Stimulated activated CD4-positive, alpha-beta T cell treated with anti-CD3 and anti-CD28 coated beads, TNF-alpha, amount 100 ng/mL, for 4 hours (primary cell): Measurements from ENCODE around the gene PMPCB.

Source experiments
- DNase-seq, 3 experiments: peaks; one replicate each; pipeline ENCODE4 v3.0.0-alpha.2; 2020; ENCODE audit warnings: low read depth in 3 of 3

Gene PMPCB

GRCh38 chr7:103325744-103326143 is 28.5 kb downstream of the PMPCB start:
- no peak for DNase-seq

DNA sequence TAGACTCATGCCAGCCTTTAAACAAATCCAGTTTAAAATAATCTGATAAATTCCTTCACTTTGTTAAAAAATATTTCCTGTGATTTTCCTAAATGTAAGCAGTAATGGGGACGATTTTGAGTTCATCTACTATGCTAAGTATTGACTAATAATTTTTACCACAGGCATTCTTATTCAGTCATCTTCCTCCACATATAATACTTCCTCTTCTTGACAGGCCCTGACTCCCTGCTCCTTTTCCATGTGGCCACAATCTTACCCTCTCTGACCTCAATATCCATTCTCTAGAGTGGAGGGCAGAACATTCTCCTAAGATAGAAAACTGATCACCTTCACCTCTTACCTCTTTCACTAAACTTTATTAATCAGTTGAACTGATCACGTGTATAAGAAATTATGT is 39.5 kb downstream of the PMPCB start:
- no peak for DNase-seq

DNA sequence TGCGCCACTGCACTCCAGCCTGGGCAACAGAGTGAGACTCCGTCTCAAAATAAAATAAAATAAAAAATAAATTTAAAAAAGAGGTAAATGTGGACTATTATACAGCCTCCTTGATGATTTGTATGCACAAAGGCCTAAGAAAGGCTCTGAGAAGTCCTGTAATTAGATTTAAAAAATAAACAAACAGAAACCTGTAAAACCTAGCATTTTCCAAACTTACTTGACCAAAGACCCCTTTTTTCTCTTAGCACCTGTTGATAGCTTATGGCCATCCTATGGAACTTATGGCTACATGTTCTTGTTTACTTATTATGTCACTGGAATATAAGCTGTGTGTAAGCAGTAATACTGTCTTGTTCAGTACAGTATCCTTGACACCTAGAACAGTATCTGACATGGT is 41.6 kb downstream of the PMPCB start:
- no peak for DNase-seq

- DNase-seq, result no peak
Measured at GRCh38 chr7:103341466-103341865, 44.2 kb downstream of the PMPCB start.

GRCh38 chr7:103343332-103343731 is 46.1 kb downstream of the PMPCB start:
- no peak for DNase-seq

GRCh38 chr7:103343758-103344452 is 46.7 kb downstream of the PMPCB start:
- peak; percentile 9 to 16 (median 15) for DNase-seq

DNA sequence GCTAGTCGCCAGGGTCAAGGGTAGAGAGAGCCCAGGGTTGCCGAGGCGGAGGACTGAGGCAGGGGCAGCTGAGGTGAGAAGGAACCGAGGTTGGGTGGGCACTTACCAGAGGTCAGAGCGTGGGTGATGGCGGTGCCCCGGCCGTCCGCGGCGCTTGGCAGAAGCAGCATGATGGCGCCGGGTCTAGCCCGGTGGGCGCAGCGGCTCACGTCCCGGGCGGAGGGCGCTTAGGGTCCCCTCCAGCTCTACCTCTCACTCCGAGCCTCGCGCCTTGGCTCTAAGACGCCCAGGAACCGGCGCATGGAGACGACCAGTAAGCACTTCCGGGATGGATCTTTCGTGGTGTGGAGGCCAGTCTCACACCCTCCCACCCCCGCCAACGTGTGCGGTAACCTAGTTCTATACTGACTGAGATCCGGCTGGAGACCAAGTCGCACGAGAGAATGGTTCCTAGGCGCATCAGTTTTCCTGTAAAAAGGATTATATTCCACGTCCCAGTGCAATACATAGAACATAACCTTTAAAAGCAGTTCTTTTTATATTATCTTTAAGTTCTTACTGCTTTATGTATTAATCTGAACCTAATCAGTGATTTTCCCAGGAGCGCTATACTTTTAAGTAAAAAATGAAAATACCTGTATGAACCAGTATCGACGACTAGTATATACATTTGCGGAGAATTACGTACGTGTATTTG is 47.4 kb downstream of the PMPCB start, which contains the start of gene DNAJC2:
Gene DNAJC2, minus strand, starts transcription at position 315 of the 697 bp plus-strand sequence. Its CDS starts 145 bp downstream, at position 170.
- DNase-seq, result peak; percentile 64 to 78 (median 75)

- DNase-seq, result no peak
Measured at GRCh38 chr7:103346396-103346795, 49.2 kb downstream of the PMPCB start.

DNA sequence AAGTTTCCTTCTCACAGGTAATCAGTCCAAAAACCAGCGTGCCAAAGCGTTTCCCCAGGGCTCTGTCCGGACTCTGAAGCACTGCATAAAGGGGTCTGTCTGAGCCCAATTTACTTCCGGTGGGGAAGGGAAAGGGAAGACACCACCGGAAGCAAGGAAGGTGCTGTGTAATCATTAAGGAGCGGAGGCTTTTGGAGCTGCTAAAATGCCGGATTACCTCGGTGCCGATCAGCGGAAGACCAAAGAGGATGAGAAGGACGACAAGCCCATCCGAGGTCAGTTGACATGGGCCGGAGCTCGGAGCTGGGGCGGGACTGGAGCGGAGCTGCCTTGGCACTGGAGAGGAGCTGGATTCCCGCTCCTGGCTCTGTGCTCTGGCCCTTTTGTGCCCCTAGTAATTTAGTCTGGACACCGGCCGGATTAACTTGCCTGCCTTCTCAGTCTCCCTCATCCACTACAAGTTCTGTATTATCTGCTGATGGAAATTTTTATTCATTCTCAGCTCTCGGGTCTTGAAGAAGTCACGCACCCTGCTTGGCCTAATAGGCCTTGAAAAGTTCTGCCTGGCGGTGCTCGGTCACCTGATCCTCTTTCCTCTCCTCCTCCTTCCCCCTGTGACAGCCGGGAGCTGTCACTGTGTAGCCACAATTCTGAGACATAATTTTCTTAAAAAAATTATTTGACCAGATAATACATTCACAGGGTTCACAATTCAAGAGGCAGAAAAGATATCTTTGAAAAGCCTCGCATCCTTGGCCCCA is 50.5 kb downstream of the PMPCB start, which contains the start of gene PSMC2:
Gene PSMC2, plus strand, starts transcription at position 137 of the 761 bp plus-strand sequence. Its CDS starts 69 bp downstream, at position 206.
- DNase-seq, result peak; percentile 48 to 66 (median 64)

DNA sequence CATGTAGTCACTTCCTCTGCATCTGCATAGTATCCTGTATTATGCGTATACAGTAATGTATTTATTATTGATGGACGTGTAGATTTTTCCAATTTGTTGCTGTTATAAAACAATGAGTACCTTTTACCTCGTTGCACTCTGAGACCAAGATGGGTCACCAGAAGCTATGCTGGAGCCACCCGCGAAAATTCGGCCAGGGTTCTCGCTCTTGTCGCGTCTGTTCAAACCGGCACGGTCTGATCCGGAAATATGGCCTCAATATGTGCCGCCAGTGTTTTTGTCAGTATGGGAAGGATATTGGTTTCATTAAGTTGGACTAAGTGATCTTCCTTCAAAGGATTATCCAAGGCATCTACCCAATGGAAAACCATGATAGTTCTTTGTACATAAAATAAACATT is 51.2 kb downstream of the PMPCB start:
- DNase-seq, result no peak

DNA sequence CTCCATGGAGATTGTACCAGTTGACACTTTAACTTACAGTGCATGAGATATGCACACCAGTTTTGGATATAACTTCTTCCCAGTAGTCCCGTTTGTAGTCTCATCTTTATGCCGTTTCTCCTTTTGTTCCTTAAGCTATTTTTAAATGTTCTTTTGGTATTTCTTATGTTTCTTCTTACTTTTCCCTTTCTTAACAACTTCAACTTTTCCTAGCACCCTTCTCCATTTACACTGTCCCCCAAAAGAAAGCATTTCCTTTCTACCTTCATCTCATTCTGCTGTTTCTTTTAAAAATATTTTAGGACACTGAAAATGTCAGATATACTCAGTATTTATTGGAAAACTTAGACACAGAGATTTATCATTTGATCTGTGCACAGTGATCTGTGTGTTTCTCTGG is 51.7 kb downstream of the PMPCB start:
- no peak for DNase-seq

- DNase-seq, result no peak
Measured at GRCh38 chr7:103349805-103350204, 52.6 kb downstream of the PMPCB start.
